K562 (cell line): ENCODE results near the gene TBC1D17. TPM values are rescaled to one million over a fixed set of nuclear protein-coding genes. Genes with fewer than 3 reads are reported as not detected.
A peak's percentile ranks its signal among the peaks of the same experiment; 100 is the strongest.

Experiments
- AFF4 ChIP-seq: sonication (generic); formaldehyde crosslinking; IDR thresholded peaks from 2 replicates; pipeline ENCODE4 v1.8.0; 2023; ENCODE audit warnings: mild to moderate bottlenecking, missing genetic modification reagents
- CHAMP1 ChIP-seq: fragments of 450-650 bp; IDR thresholded peaks from 2 replicates; pipeline ENCODE4 v1.6.1; 2016; ENCODE audit warnings: mild to moderate bottlenecking
- ELK1 ChIP-seq: sonication (generic); formaldehyde crosslinking; IDR thresholded peaks from 2 replicates; pipeline ENCODE4 v1.8.1; 2022; ENCODE audit warnings: missing genetic modification reagents
- EZH2 ChIP-seq: IDR thresholded peaks from 2 replicates; pipeline ENCODE4 v1.6.1; 2012; ENCODE audit warnings: low read depth, mild to moderate bottlenecking, inconsistent platforms, low read length, borderline replicate concordance
- FOXJ3 ChIP-seq: sonication (generic); formaldehyde crosslinking; IDR thresholded peaks from 2 replicates; pipeline ENCODE4 v1.4.0; 2020; ENCODE audit warnings: mild to moderate bottlenecking, missing genetic modification reagents
- GABPA ChIP-seq: fragments of 200-800 bp; sonication (Bioruptor generic); conservative IDR thresholded peaks from 2 replicates; pipeline ENCODE4 v1.6.1; 2016; ENCODE audit warnings: low read depth, missing genetic modification characterization, missing compliant biosample characterization
- HINFP ChIP-seq: fragments of 450-650 bp; conservative IDR thresholded peaks from 2 replicates; pipeline ENCODE4 v1.6.1; 2016; ENCODE audit warnings: missing genetic modification characterization, low read depth, mild to moderate bottlenecking, control low read depth, missing compliant biosample characterization
- NFIX ChIP-seq: fragments of 250-450 bp; sonication (Bioruptor Pico); IDR thresholded peaks from 2 replicates; pipeline ENCODE4 v1.4.0; 2020; ENCODE audit warnings: low read depth, mild to moderate bottlenecking, moderate library complexity
- NR2C1 ChIP-seq, 2 experiments: fragments of 450-650 bp; IDR thresholded peaks; 2 replicates each; pipeline ENCODE4 v1.6.1; 2017; ENCODE audit warnings: mild to moderate bottlenecking in 2 of 2, antibody characterized with exemption in 1 of 2, inconsistent platforms in 1 of 2, missing compliant biosample characterization in 1 of 2, missing genetic modification characterization in 1 of 2
- PRMT5 ChIP-seq: sonication (generic); formaldehyde crosslinking; IDR thresholded peaks from 2 replicates; pipeline ENCODE4 v1.5.0; 2020; ENCODE audit warnings: missing genetic modification reagents
- SREBF2 ChIP-seq: sonication (generic); formaldehyde crosslinking; IDR thresholded peaks from 2 replicates; pipeline ENCODE4 v1.4.0; 2020; ENCODE audit warnings: mild to moderate bottlenecking, missing genetic modification reagents
- ZMIZ1 ChIP-seq, 2 experiments: fragments of 150-350 bp in 1 of 2; IDR thresholded peaks; 2 replicates each; pipeline ENCODE4 v1.6.1; 2012 to 2016; ENCODE audit warnings: low read depth in 2 of 2, low read length in 2 of 2, mild to moderate bottlenecking in 1 of 2, moderate library complexity in 1 of 2
- ZNF324 ChIP-seq: fragments of 250-450 bp; sonication (Bioruptor Pico); IDR thresholded peaks from 2 replicates; pipeline ENCODE4 v1.4.0; 2020; ENCODE audit warnings: mild to moderate bottlenecking
- ZNF76 ChIP-seq: fragments of 250-450 bp; sonication (Bioruptor Pico); IDR thresholded peaks from 2 replicates; pipeline ENCODE4 v1.4.0; 2020; ENCODE audit warnings: mild to moderate bottlenecking, moderate library complexity, borderline replicate concordance
- polyA plus RNA-seq, 8 experiments: library from polyadenylated mRNA; depleted of rRNA in 4 of 8; stranded (reverse) in 5 of 8; unstranded in 3 of 8; fragments of >200 nt; fragmentation: Nextera tagmentation in 2 of 8; fragmentation: Illumina TruSeq in 1 of 8; extraction: Ambion mirVana in 2 of 8; extraction: Trizol in 1 of 8; gene quantifications; 2 replicates each; pipeline versions ENCODE4 v1.2.1 to v1.2.3, GENCODE V29; 2011 to 2014; ENCODE audit warnings: inconsistent platforms in 1 of 8, missing spikeins in 1 of 8
- total RNA-seq, 7 experiments: library from RNA; depleted of rRNA in 6 of 7; stranded (reverse); fragments of >200 nt in 6 of 7; fragmentation: Illumina TruSeq in 2 of 7; extraction: Trizol in 2 of 7; gene quantifications; 2 replicates each; pipeline versions ENCODE4 v1.2.1 to v1.2.3, GENCODE V29; 2011 to 2021; ENCODE audit warnings: low replicate concordance in 1 of 7

The TBC1D17 gene
- total and polyA plus RNA-seq, 9 of the 15 experiments (the other 6 are each of a cell fraction or from before 2014, with no cell fraction given): 0.42 to 16.0 (median 3.8) TPM

- TF ChIP-seq ZNF76 (CRISPR knock-in tag) (no peak), ZNF324 (CRISPR knock-in tag) (peak; percentile 24; the same call in 1 of the 2 replicates), CHAMP1 (no peak), HINFP (tag) (no peak), ELK1 (CRISPR knock-in tag) (no peak), FOXJ3 (no peak), ZMIZ1 (IDR thresholded peaks at IDR 0.05; ENCODE audit: low read depth in 2 of 2, low read length in 2 of 2) (no peak), PRMT5 (CRISPR knock-in tag) (0 out of 2 replicates have a peak, but pooled peaks have one; percentile 10), AFF4 (CRISPR knock-in tag) (no peak), NR2C1 (IDR thresholded peaks at IDR 0.05) (no peak), NR2C1 (tag; IDR thresholded peaks at IDR 0.05) (no peak), EZH2 (no peak), SREBF2 (CRISPR knock-in tag) (no peak), GABPA (peak; percentile 96), NFIX (CRISPR knock-in tag) (no peak)
These were observed 1.6 kb upstream of the TBC1D17 start (continued) for GRCh38 chr19:49875857-49876421.
